22Rv1 (cell line): ENCODE measurements around the gene PTPRD.

Experiments
- ZFX ChIP-seq: fragments of 450-650 bp; IDR thresholded peaks from 2 replicates; pipeline ENCODE4 v1.6.1; 2017; ENCODE audit warnings: antibody characterized with exemption, borderline replicate concordance
- TF ChIP-seq, protein P1 (sequence below): fragments of 450-650 bp; IDR thresholded peaks from 2 replicates; pipeline ENCODE4 v1.5.1; 2017; ENCODE audit warnings: mild to moderate bottlenecking

- TF ChIP-seq, protein P1, sequence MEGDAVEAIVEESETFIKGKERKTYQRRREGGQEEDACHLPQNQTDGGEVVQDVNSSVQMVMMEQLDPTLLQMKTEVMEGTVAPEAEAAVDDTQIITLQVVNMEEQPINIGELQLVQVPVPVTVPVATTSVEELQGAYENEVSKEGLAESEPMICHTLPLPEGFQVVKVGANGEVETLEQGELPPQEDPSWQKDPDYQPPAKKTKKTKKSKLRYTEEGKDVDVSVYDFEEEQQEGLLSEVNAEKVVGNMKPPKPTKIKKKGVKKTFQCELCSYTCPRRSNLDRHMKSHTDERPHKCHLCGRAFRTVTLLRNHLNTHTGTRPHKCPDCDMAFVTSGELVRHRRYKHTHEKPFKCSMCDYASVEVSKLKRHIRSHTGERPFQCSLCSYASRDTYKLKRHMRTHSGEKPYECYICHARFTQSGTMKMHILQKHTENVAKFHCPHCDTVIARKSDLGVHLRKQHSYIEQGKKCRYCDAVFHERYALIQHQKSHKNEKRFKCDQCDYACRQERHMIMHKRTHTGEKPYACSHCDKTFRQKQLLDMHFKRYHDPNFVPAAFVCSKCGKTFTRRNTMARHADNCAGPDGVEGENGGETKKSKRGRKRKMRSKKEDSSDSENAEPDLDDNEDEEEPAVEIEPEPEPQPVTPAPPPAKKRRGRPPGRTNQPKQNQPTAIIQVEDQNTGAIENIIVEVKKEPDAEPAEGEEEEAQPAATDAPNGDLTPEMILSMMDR: no peak
- no peak for TF ChIP-seq ZFX
Measured at GRCh38 chr9:10007356-10007755, 605.4 kb downstream of the PTPRD start.
